ENCODE measurements around the gene ANKRD55.

GRCh38 chr5:56076486-56076885 is 156.6 kb downstream of the ANKRD55 start:
- no peak for TF ChIP-seq SP1 (IDR thresholded peaks at IDR 0.05; ENCODE audit: low read depth, low read length)
- no peak for TF ChIP-seq TEAD4 (IDR thresholded peaks at IDR 0.05; ENCODE audit: low read depth, low read length)
- no peak for TF ChIP-seq POLR2A (IDR thresholded peaks at IDR 0.05; ENCODE audit: control extremely low read depth in 1 of 2, low read depth in 2 of 2, low read length in 2 of 2)
